GM12892 (cell line): ENCODE results near the gene TUBG2.

Experiments
- POLR2A ChIP-seq: IDR thresholded peaks from 2 replicates; pipeline ENCODE4 v1.6.1; 2011; ENCODE audit warnings: low read depth, low read length, control low read depth
- POLR2AphosphoS5 ChIP-seq: IDR thresholded peaks from 2 replicates; pipeline ENCODE4 v1.6.1; 2011; ENCODE audit warnings: low read depth, low read length, control low read depth

DNA sequence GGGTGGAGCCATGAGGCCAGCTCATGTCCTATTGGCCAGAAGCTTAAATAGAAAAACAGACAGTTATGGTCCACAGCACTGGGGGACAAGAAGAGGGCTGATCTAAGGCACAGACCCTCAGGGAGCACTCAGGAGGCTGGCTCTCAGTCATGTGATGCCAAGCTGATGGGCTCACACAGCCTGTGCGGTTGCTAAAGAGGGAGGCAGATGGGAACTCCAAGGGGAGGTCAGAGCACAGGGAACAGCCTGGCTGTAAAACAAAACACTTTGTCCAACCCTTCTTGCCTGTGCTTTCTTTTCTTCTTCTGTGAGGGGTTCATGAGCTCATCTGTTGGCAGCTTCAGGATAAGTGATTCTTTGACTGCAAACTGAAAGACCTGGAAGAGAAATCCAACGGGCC lies 50.5 kb downstream of the TUBG2 start:
- TF ChIP-seq POLR2AphosphoS5, result no peak
- no peak for TF ChIP-seq POLR2A
